Osteoblast (primary cell): ENCODE data around the gene TMEM190. TPM values are rescaled to one million over a fixed set of nuclear protein-coding genes. Genes with fewer than 3 reads are reported as not detected.

Experiments
- DNase-seq: peaks from one replicate; pipeline ENCODE4 v3.0.0; 2011; ENCODE audit warnings: low spot score, mixed read lengths; ENCODE audit not compliant: insufficient read length; ENCODE audit errors: missing footprints
- H2AFZ ChIP-seq: 2 replicates; pipeline ENCODE4 v1.6.0; 2011; ENCODE audit warnings: mild to moderate bottlenecking, low read length
- H3K27ac ChIP-seq: 2 replicates; pipeline ENCODE4 v1.5.1; 2011; ENCODE audit warnings: mild to moderate bottlenecking, low read depth, low read length, moderate library complexity
- H3K27me3 ChIP-seq: 2 replicates; pipeline ENCODE4 v1.6.0; 2012; ENCODE audit warnings: mild to moderate bottlenecking, control low read depth, inconsistent platforms, low read length, moderate library complexity; ENCODE audit not compliant: insufficient read depth
- H3K36me3 ChIP-seq: 2 replicates; pipeline ENCODE4 v1.5.1; 2011; ENCODE audit warnings: mild to moderate bottlenecking, low read length, control low read depth, moderate library complexity; ENCODE audit not compliant: insufficient read depth
- H3K4me1 ChIP-seq: 2 replicates; pipeline ENCODE4 v1.5.1; 2011; ENCODE audit warnings: mild to moderate bottlenecking, low read length, control low read depth, moderate library complexity; ENCODE audit not compliant: insufficient read depth
- H3K4me2 ChIP-seq: 2 replicates; pipeline ENCODE4 v1.6.0; 2011; ENCODE audit warnings: mild to moderate bottlenecking, low read length; ENCODE audit not compliant: insufficient read depth
- H3K4me3 ChIP-seq: fragments of 200-600 bp; sonication (generic); 3 replicates; pipeline ENCODE4 v1.5.1; 2012; ENCODE audit warnings: mild to moderate bottlenecking, low read length, inconsistent platforms; ENCODE audit not compliant: insufficient read depth
- H3K79me2 ChIP-seq: 2 replicates; pipeline ENCODE4 v1.6.0; 2012; ENCODE audit warnings: mild to moderate bottlenecking, low read length, control low read depth, inconsistent platforms; ENCODE audit not compliant: insufficient read depth
- H3K9me3 ChIP-seq: 2 replicates; pipeline ENCODE4 v1.5.1; 2011; ENCODE audit warnings: low read depth, low read length, control low read depth
- H4K20me1 ChIP-seq: 2 replicates; pipeline ENCODE4 v1.6.0; 2012; ENCODE audit warnings: mild to moderate bottlenecking, low read length, control low read depth; ENCODE audit not compliant: insufficient read depth
- CTCF ChIP-seq: IDR thresholded peaks from 2 replicates; pipeline ENCODE4 v1.5.1; 2011; ENCODE audit warnings: mild to moderate bottlenecking, low read depth, low read length, moderate library complexity; ENCODE audit errors: extremely low read depth
- total RNA-seq: library from RNA; depleted of rRNA; stranded (reverse); fragments of >200 nt; gene quantifications from 2 replicates; pipeline ENCODE4 v1.2.3, GENCODE V29; 2012

TMEM190 gene
- total RNA-seq, 1 donor, result not detected

- Histone ChIP-seq H2AFZ (no peak overlapping the region), H3K4me1 (peaks cover 3% of the 10 kb centered on the region), H3K27ac (no peak overlapping the region), H3K4me2 (no peak overlapping the region), H3K4me3 (no peak overlapping the region), H3K36me3 (no peaks in the 10 kb centered on the region), H3K27me3 (peaks cover 26% of the 10 kb centered on the region), H3K79me2 (no peaks in the 10 kb centered on the region), H4K20me1 (no peaks in the 10 kb centered on the region), H3K9me3 (no peaks in the 10 kb centered on the region)
- no peak for DNase-seq
- TF ChIP-seq CTCF, result no peak
These were observed 18.1 kb upstream of the TMEM190 start for GRCh38 chr19:55358493-55358892.

GRCh38 chr19:55358943-55359908 lies 17.4 kb upstream of the TMEM190 start:
- Histone ChIP-seq H3K27ac (no peak overlapping the region), H3K4me1 (no peaks in the 10 kb centered on the region), H3K36me3 (no peaks in the 10 kb centered on the region), H4K20me1 (no peaks in the 10 kb centered on the region), H3K27me3 (peaks cover 22% of the 10 kb centered on the region), H3K4me2 (no peak overlapping the region), H3K9me3 (no peaks in the 10 kb centered on the region), H2AFZ (no peak overlapping the region), H3K4me3 (no peak overlapping the region), H3K79me2 (no peaks in the 10 kb centered on the region)
- TF ChIP-seq CTCF, result no peak
- DNase-seq, result no peak

- no peak overlapping the region for H3K4me3 ChIP-seq
- no peak for TF ChIP-seq CTCF
These were observed 15.7 kb upstream of the TMEM190 start for GRCh38 chr19:55360902-55361301.

More at GRCh38 chr19:55360902-55361301, 15.7 kb upstream of the TMEM190 start:
- no peak for DNase-seq
- Histone ChIP-seq H3K9me3 (no peaks in the 10 kb centered on the region), H4K20me1 (no peaks in the 10 kb centered on the region), H3K4me2 (no peak overlapping the region), H3K27me3 (peaks cover 13% of the 10 kb centered on the region), H3K4me1 (no peaks in the 10 kb centered on the region), H3K36me3 (no peaks in the 10 kb centered on the region), H3K27ac (no peak overlapping the region), H3K79me2 (no peaks in the 10 kb centered on the region), H2AFZ (no peak overlapping the region)
